Gastrocnemius medialis (tissue), 4 donors: ENCODE results near the gene DTNB. TPM values are rescaled to one million over a fixed set of nuclear protein-coding genes. Genes with fewer than 3 reads are reported as not detected.
"Not testable (repeated sequence)": the region's sequence is repeated elsewhere in the genome, so short reads cannot be mapped to it uniquely, and the experiment has no call there.

Source experiments
- ATAC-seq, 2 donors: fragments of 150-250 bp; one replicate each; pipeline ENCODE4 v1.9.1; 2016
- DNase-seq, 2 donors: peaks; one replicate each; pipeline ENCODE4 v3.0.0-alpha.2; 2019
- H3K27ac ChIP-seq, 4 donors: fragments of 200-600 bp; sonication (generic); 1 replicate in 1 of 4; 2 replicates in 3 of 4; pipeline ENCODE4 v1.5.1; 2016 to 2018; ENCODE audit warnings: mild to moderate bottlenecking in 2 of 4, moderate library complexity in 1 of 4
- H3K27me3 ChIP-seq, 3 donors: fragments of 200-600 bp; sonication (generic) in 2 of 3; 1 replicate in 1 of 3; 2 replicates in 2 of 3; pipeline versions ENCODE4 v1.5.1 to v1.6.0; 2016 to 2019; ENCODE audit warnings: mild to moderate bottlenecking in 1 of 3, moderate library complexity in 1 of 3
- H3K36me3 ChIP-seq, 2 donors: fragments of 200-600 bp; sonication (generic) in 1 of 2; one replicate each; pipeline ENCODE4 v1.5.1; 2017 to 2018
- H3K4me1 ChIP-seq, 2 donors: fragments of 200-600 bp; sonication (generic) in 1 of 2; one replicate each; pipeline ENCODE4 v1.5.1; 2016 to 2017; ENCODE audit warnings: mild to moderate bottlenecking in 2 of 2
- H3K4me3 ChIP-seq, 4 donors: fragments of 200-600 bp; sonication (generic) in 3 of 4; 1 replicate in 1 of 4; 2 replicates in 3 of 4; pipeline ENCODE4 v1.5.1; 2016 to 2019; ENCODE audit warnings: mild to moderate bottlenecking in 2 of 4
- H3K9me3 ChIP-seq, 3 donors: fragments of 200-600 bp; sonication (generic) in 2 of 3; 1 replicate in 1 of 3; 2 replicates in 2 of 3; pipeline ENCODE4 v1.5.1; 2016 to 2019
- CTCF ChIP-seq, 5 experiments: fragments of 450-650 bp in 3 of 5; fragments of 200-600 bp in 2 of 5; sonication (generic) in 2 of 5; IDR thresholded peaks in 4 of 5; conservative IDR thresholded peaks in 1 of 5; 1 replicate in 4 of 5; 2 replicates in 1 of 5; pipeline ENCODE4 v1.5.1; 2016 to 2019; ENCODE audit warnings: antibody characterized with exemption in 5 of 5, mild to moderate bottlenecking in 3 of 5, moderate library complexity in 3 of 5
- POLR2A ChIP-seq, 2 donors: fragments of 450-650 bp; IDR thresholded peaks; one replicate each; pipeline ENCODE4 v1.6.1; 2017; ENCODE audit warnings: antibody characterized with exemption in 2 of 2, mild to moderate bottlenecking in 2 of 2, moderate library complexity in 2 of 2
- in situ Hi-C, 4 donors: fragments of 200-750 bp; cut with MboI; loops; one replicate each; pipeline versions ENCODE4 v1.15.0 to v1.8.0; 2017; ENCODE audit warnings: low sequenced_read_pairs in 4 of 4
- intact Hi-C: fragments of 100-400 bp; cut with DNase I; formaldehyde crosslinking; loops from one replicate; pipeline ENCODE4 v1.15.1; 2023; ENCODE audit warnings: low total_unique reads
- total RNA-seq, 4 donors: library from RNA; depleted of rRNA; stranded (reverse); fragments of >200 nt; gene quantifications; one replicate each; pipeline versions ENCODE4 v1.1.0 to v1.2.3, GENCODE V29; 2016

Gene DTNB
- total RNA-seq, 4 donors from 2014 or later = 1.0 to 6.6 (median 4.1) TPM

GRCh38 chr2:25649786-25650185 lies 23.6 kb downstream of the DTNB start:
- no peak for DNase-seq
- no peaks in the 10 kb centered on the region for H3K4me1 ChIP-seq
- no peak for TF ChIP-seq CTCF (IDR thresholded peaks at IDR 0.05 in 4 of 5, conservative IDR thresholded peaks at IDR 0.05 in 1 of 5)
- TF ChIP-seq POLR2A (IDR thresholded peaks at IDR 0.05) = no peak
- H3K4me3 ChIP-seq = no peak overlapping the region
- H3K27ac ChIP-seq = no peak overlapping the region
- in situ Hi-C loops (no loop called here), intact Hi-C loops (no loop called here)
- no peaks in the 10 kb centered on the region for H3K9me3 ChIP-seq
- no peak for ATAC-seq
- H3K36me3 ChIP-seq = no peaks in the 10 kb centered on the region
- H3K27me3 ChIP-seq = no peaks in the 10 kb centered on the region

DNA sequence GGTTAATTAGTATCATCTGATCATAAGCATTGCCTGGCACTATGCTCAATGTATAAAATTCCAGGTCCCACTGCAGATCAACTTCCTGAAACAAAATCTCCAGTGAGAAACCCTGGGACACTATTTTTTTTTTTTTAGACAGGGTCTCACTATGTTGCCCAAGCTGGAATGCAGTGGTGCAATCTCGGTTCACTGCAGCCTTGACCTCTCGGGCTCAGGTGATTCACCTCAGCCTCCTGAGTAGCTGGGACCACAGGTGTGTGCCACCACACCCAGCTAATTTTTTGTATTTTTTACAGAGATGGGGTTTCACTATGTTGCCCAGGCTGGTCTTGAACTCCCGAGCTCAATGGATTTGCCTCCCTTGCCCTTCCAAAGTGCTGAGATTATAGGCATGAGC lies 31.1 kb downstream of the DTNB start:
- no peak for TF ChIP-seq CTCF (IDR thresholded peaks at IDR 0.05 in 4 of 5, conservative IDR thresholded peaks at IDR 0.05 in 1 of 5)
- no peak for TF ChIP-seq POLR2A (IDR thresholded peaks at IDR 0.05)
- no peak overlapping the region for H3K4me3 ChIP-seq
- no peaks in the 10 kb centered on the region for H3K27me3 ChIP-seq
- H3K36me3 ChIP-seq = no peaks in the 10 kb centered on the region
- intact Hi-C loops (no loop called here), in situ Hi-C loops (no loop called here)
- H3K9me3 ChIP-seq = no peaks in the 10 kb centered on the region
- no peak for ATAC-seq
- DNase-seq = no peak
- H3K4me1 ChIP-seq = no peaks in the 10 kb centered on the region
- H3K27ac ChIP-seq = no peak overlapping the region

DNA sequence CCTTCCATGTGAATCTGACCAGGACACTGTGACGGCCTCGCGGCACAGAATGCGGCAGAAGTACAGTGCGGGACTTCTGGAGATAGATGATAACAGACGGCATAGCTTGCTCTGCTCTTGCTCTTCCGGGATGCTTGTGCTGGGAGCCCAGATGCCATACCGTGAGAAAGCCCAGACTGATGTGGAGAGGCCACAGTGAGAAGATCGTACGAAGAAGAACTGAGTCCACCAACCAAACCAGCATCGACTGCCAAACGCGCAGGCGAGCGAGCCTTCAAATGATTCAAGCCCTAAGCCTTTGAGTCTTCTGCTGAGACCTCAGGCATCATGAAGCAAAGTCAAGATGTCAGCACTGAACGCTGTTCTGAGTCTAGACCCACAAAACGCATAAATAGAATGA lies 33.7 kb downstream of the DTNB start:
- no peaks in the 10 kb centered on the region for H3K27me3 ChIP-seq
- TF ChIP-seq POLR2A (IDR thresholded peaks at IDR 0.05) (no peak), CTCF (IDR thresholded peaks at IDR 0.05 in 4 of 5, conservative IDR thresholded peaks at IDR 0.05 in 1 of 5) (no peak)
- H3K4me1 ChIP-seq = no peaks in the 10 kb centered on the region
- intact Hi-C loops (no loop called here), in situ Hi-C loops (no loop called here)
- no peak overlapping the region for H3K27ac ChIP-seq
- H3K9me3 ChIP-seq = no peaks in the 10 kb centered on the region
- no peaks in the 10 kb centered on the region for H3K36me3 ChIP-seq
- DNase-seq (no peak), ATAC-seq (no peak)
- no peak overlapping the region for H3K4me3 ChIP-seq

GRCh38 chr2:25639131-25639530 lies 34.2 kb downstream of the DTNB start:
- DNase-seq (no peak), ATAC-seq (no peak)
- intact Hi-C loops (no loop called here), in situ Hi-C loops (no loop called here)
- TF ChIP-seq POLR2A (IDR thresholded peaks at IDR 0.05) (no peak), CTCF (IDR thresholded peaks at IDR 0.05 in 4 of 5, conservative IDR thresholded peaks at IDR 0.05 in 1 of 5) (no peak)
- Histone ChIP-seq H3K27me3 (no peaks in the 10 kb centered on the region), H3K4me3 (no peak overlapping the region), H3K9me3 (no peaks in the 10 kb centered on the region), H3K27ac (no peak overlapping the region), H3K4me1 (no peaks in the 10 kb centered on the region), H3K36me3 (no peaks in the 10 kb centered on the region)

DNA sequence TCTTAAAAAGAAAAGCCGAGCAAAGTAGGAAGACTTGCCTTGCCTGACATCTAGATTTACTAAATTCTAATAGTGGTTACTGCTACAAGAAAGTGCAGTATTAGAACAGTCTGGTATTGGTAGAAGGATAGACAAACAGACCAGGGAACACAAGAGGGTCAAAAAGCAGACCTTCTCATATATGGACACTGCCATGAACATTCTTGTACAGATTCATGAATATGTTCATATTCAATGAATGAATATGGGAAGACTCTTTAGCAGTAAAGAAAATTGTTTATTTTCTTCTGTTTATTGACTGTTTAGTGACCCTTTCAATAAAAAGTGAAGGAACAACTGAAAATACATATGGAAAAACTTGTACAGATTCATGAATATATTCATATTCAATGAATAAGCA lies 37.6 kb downstream of the DTNB start:
- Histone ChIP-seq H3K9me3 (no peaks in the 10 kb centered on the region), H3K36me3 (no peaks in the 10 kb centered on the region), H3K4me1 (no peaks in the 10 kb centered on the region), H3K4me3 (no peak overlapping the region), H3K27me3 (no peaks in the 10 kb centered on the region), H3K27ac (no peak overlapping the region)
- in situ Hi-C loops = no loop called here
- no peak for DNase-seq
- intact Hi-C loops = no loop called here
- TF ChIP-seq POLR2A (IDR thresholded peaks at IDR 0.05) (no peak), CTCF (IDR thresholded peaks at IDR 0.05 in 4 of 5, conservative IDR thresholded peaks at IDR 0.05 in 1 of 5) (no peak)
- ATAC-seq = no peak

- intact Hi-C loops, H3K9me3 ChIP-seq, H3K4me3 ChIP-seq, H3K36me3 ChIP-seq, DNase-seq, H3K27ac ChIP-seq, H3K4me1 ChIP-seq, in situ Hi-C loops, H3K27me3 ChIP-seq, ATAC-seq: not testable (repeated sequence)
Observed at GRCh38 chr2:25633801-25634200, 39.6 kb downstream of the DTNB start.
